ENCODE results near the gene NUDT8. TPM values are rescaled to one million over a fixed set of nuclear protein-coding genes. Genes with fewer than 3 reads are reported as not detected.
"Not testable (repeated sequence)": the region's sequence is repeated elsewhere in the genome, so short reads cannot be mapped to it uniquely, and the experiment has no call there.

Gene NUDT8
- total RNA-seq, 1 donor from 2014 or later: 31.4 TPM

GRCh38 chr11:67604119-67604518, 25.6 kb downstream of the NUDT8 start:
- intact Hi-C loops (cut with DNase I); DNase-seq (ENCODE audit: low spot score): not testable (repeated sequence)

GRCh38 chr11:67601098-67601497, 28.6 kb downstream of the NUDT8 start:
- DNase-seq (ENCODE audit: low spot score): no peak
- intact Hi-C loops (cut with DNase I): no loop called here

GRCh38 chr11:67600324-67601029, 29.3 kb downstream of the NUDT8 start:
- no peak for DNase-seq (ENCODE audit: low spot score)
- intact Hi-C loops (cut with DNase I): no loop called here

- intact Hi-C loops (cut with DNase I): no loop called here
- no peak for DNase-seq (ENCODE audit: low spot score)
Observed at GRCh38 chr11:67599149-67599548, 30.6 kb downstream of the NUDT8 start.

DNA sequence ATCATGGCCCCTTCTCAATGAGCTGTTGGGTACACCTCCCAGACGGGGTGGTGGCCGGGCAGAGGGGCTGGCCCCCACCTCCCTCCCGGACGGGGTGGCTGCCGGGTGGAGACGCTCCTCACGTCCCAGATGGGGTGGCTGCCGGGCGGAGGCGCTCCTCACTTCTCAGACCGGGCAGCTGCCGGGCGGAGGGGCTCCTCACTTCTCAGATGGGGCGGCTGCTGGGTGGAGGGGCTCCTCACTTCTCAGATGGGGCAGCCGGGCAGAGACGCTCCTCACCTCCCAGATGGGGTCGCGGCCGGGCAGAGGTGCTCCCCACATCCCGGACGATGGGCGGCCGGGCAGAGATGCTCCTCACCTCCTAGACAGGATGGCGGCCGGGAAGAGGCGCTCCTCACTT, 31.8 kb downstream of the NUDT8 start:
- DNase-seq (ENCODE audit: low spot score); intact Hi-C loops (cut with DNase I): not testable (repeated sequence)

GRCh38 chr11:67597458-67597857, 32.3 kb downstream of the NUDT8 start:
- intact Hi-C loops (cut with DNase I): not testable (repeated sequence)

GRCh38 chr11:67596753-67597300, 32.9 kb downstream of the NUDT8 start:
- no peak for DNase-seq (ENCODE audit: low spot score)
- intact Hi-C loops (cut with DNase I): no loop called here

More at GRCh38 chr11:67597458-67597857, 32.3 kb downstream of the NUDT8 start:
- not testable (repeated sequence) for DNase-seq (ENCODE audit: low spot score)

GRCh38 chr11:67594480-67594879, 35.3 kb downstream of the NUDT8 start:
- intact Hi-C loops (cut with DNase I): no loop called here
- DNase-seq (ENCODE audit: low spot score): no peak

DNA sequence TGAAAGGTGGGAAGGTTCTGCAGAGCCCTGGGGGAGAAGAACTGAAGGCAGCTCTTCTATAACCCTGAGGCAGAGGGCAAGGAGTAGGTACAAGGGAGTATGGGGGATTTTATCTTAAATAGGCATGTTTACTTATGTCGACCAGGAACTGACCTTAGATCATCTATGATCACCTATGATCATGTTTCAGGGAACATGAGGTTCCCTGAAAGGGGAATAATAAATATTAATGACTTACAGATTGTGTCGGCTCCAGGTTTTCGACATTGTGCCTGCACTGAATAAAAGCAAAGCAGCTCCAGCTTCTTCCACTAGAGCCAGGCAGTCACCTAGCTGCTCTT, 36.2 kb downstream of the NUDT8 start:
- DNase-seq (ENCODE audit: low spot score): no peak
- intact Hi-C loops (cut with DNase I): no loop called here

DNA sequence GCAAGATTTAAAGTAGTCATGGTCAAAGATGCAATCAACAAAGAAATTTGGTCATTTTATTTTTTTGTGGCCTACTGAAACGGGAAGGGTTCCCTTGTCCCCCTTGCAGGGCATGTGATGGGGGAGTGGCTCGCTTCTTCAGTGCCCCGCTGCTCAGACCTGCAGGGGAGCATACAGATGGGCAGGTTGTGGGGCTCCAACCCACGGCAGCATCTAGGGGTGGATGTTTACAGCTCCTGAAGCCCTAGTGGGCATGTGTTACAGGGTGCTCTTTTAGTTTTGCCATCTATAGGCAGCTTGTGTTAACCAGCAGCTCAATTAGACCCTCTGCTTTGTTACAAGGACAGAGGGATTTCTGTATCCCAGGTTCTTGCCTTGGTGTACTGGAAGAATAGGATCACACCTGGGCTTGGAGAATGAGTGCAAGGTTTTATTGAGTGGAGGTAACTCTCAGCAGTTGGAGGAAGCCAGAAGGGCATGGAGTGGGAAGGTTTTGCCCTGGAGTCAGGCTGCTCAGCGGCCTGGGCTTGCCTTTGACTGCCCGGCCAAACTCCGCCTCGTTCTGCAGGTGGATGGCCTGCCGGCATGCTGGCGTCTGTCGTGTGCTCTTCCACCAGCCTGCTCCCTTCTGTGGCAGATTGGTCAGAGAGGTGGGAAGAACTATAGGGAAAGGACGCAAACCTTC, 36.7 kb downstream of the NUDT8 start:
- DNase-seq (ENCODE audit: low spot score): no peak
- intact Hi-C loops (cut with DNase I): no loop called here

DNA sequence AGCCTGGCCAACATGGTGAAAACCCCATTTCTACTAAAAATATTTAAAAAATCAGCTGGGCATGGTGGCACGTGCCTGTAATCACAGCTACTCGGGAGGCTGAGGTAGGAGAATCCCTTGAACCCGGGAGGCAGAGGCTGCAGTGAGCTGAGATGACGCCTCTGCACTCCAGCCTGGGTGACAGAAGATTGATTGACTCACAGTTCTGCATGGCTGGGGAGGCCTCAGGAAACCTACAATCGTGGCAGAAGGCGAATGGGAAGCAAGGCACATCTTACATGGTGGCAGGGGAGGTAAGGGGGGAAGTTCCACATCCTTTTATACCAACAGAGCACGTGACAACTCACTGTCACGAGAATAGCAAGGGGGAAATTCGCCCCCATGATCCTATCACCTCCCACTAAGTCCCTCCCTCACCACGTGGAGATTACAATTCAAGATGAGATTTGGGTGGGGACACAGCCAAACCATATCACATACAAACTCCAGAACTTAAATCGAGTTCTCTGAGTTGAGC, 40.8 kb downstream of the NUDT8 start:
- DNase-seq (ENCODE audit: low spot score); intact Hi-C loops (cut with DNase I): not testable (repeated sequence)

DNA sequence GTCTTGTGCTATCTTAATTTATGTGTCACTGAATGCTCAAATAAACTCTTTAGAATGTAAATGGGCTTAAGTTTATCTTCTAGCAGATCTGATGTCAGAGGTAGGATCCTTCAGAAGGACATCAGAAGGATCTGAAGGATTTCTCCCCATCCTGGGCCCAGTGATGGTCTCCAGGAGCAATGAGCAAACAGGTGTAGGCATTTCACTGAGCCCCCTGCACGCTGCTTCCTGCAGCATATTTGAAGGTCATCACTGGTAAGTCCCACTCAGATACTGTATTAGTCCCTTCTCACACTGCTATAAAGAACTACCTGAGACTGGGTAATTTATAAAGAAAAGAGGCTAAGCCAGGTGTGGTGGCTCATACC, 41.6 kb downstream of the NUDT8 start:
- intact Hi-C loops (cut with DNase I): no loop called here
- DNase-seq (ENCODE audit: low spot score): no peak

- intact Hi-C loops (cut with DNase I): no loop called here
- no peak for DNase-seq (ENCODE audit: low spot score)
Observed at GRCh38 chr11:67586568-67587250, 43.0 kb downstream of the NUDT8 start.

- DNase-seq (ENCODE audit: low spot score): no peak
- intact Hi-C loops (cut with DNase I): no loop called here
Observed at GRCh38 chr11:67585911-67586310, 43.8 kb downstream of the NUDT8 start.

- DNase-seq (ENCODE audit: low spot score): no peak
- intact Hi-C loops (cut with DNase I): loop anchor here (1.0 to 5.0 kb wide), 2 partner anchors 21 to 42 kb away; partner anchors contain the start of genes NDUFV1 and NUDT8
Observed at GRCh38 chr11:67584881-67585873, 44.6 kb downstream of the NUDT8 start.

DNA sequence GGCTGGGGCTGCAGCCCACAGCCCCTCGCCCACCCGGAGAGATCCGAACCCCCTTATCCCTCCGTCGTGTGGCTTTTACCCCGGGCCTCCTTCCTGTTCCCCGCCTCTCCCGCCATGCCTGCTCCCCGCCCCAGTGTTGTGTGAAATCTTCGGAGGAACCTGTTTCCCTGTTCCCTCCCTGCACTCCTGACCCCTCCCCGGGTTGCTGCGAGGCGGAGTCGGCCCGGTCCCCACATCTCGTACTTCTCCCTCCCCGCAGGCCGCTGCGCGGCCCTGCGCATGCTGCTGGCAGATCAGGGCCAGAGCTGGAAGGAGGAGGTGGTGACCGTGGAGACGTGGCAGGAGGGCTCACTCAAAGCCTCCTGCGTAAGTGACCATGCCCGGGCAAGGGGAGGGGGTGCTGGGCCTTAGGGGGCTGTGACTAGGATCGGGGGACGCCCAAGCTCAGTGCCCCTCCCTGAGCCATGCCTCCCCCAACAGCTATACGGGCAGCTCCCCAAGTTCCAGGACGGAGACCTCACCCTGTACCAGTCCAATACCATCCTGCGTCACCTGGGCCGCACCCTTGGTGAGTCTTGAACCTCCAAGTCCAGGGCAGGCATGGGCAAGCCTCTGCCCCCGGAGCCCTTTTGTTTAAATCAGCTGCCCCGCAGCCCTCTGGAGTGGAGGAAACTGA, 45.4 kb downstream of the NUDT8 start:
- peak; percentile 87 for DNase-seq (ENCODE audit: low spot score)
- intact Hi-C loops (cut with DNase I): loop anchor here (1.0 to 5.0 kb wide), 2 partner anchors 22 to 43 kb away; partner anchors contain the start of genes NDUFV1 and NUDT8

GRCh38 chr11:67583247-67584204, 46.2 kb downstream of the NUDT8 start, which contains the start of gene GSTP1:
TSS of gene GSTP1 (plus strand) at chr11:67583812. CDS start at chr11:67583844, 32 bp downstream.
- intact Hi-C loops (cut with DNase I): loop anchor here (1.0 to 5.0 kb wide), 3 partner anchors 23 to 75 kb away; partner anchors contain the start of genes CDK2AP2, NDUFV1 and NUDT8

More at GRCh38 chr11:67583247-67584204, 46.2 kb downstream of the NUDT8 start, which contains the start of gene GSTP1:
- DNase-seq (ENCODE audit: low spot score): peak; percentile 95
